DND-41 (cell line): ENCODE results near the gene SLC24A3.
"Not testable (repeated sequence)": the region's sequence is repeated elsewhere in the genome, so short reads cannot be mapped to it uniquely, and the experiment has no call there.

Experiments used
- ATAC-seq: fragments of 200-7000 bp; cut with Tn5 transposase; 3 replicates; pipeline ENCODE4 v1.9.1; 2021; ENCODE audit warnings: low read depth; ENCODE audit not compliant: insufficient read depth
- DNase-seq: peaks from one replicate; pipeline ENCODE4 v3.0.0-alpha.2; 2020
- H2AFZ ChIP-seq: 2 replicates; pipeline ENCODE4 v1.6.0; 2012; ENCODE audit warnings: low read depth, low read length
- H3K27ac ChIP-seq: 2 replicates; pipeline ENCODE4 v1.5.1; 2012; ENCODE audit warnings: low read length, inconsistent platforms
- H3K27me3 ChIP-seq: fragments of 200-600 bp; sonication (generic); 2 replicates; pipeline ENCODE4 v1.6.0; 2012; ENCODE audit warnings: low read length, mild to moderate bottlenecking, inconsistent platforms; ENCODE audit not compliant: insufficient read depth, poor library complexity
- H3K36me3 ChIP-seq: 2 replicates; pipeline ENCODE4 v1.5.1; 2012; ENCODE audit warnings: low read length, inconsistent platforms; ENCODE audit not compliant: insufficient read depth
- H3K4me1 ChIP-seq: 2 replicates; pipeline ENCODE4 v1.5.1; 2012; ENCODE audit warnings: mild to moderate bottlenecking, low read length; ENCODE audit not compliant: insufficient read depth
- H3K4me2 ChIP-seq: 2 replicates; pipeline ENCODE4 v1.6.0; 2012; ENCODE audit warnings: mild to moderate bottlenecking, moderate library complexity, low read length, inconsistent platforms; ENCODE audit not compliant: insufficient read depth
- H3K4me3 ChIP-seq, 2 experiments: fragments of 200-600 bp in 1 of 2; shearing (Covaris generic) in 1 of 2; 2 replicates each; pipeline ENCODE4 v1.5.1; 2012 to 2016; ENCODE audit warnings: inconsistent platforms in 2 of 2, low read length in 2 of 2, mild to moderate bottlenecking in 2 of 2, low read depth in 1 of 2, moderate library complexity in 1 of 2
- H3K79me2 ChIP-seq: 2 replicates; pipeline ENCODE4 v1.6.0; 2012; ENCODE audit warnings: low read length, inconsistent platforms; ENCODE audit not compliant: insufficient read depth
- H3K9ac ChIP-seq: 2 replicates; pipeline ENCODE4 v1.6.0; 2012; ENCODE audit warnings: low read depth, mild to moderate bottlenecking, inconsistent platforms, low read length, moderate library complexity
- H3K9me3 ChIP-seq: 2 replicates; pipeline ENCODE4 v1.5.1; 2012; ENCODE audit warnings: low read length, moderate library complexity, mild to moderate bottlenecking, inconsistent platforms; ENCODE audit not compliant: insufficient read depth, severe bottlenecking
- H4K20me1 ChIP-seq: 2 replicates; pipeline ENCODE4 v1.6.0; 2012; ENCODE audit warnings: low read length; ENCODE audit not compliant: insufficient read depth
- EZH2 ChIP-seq: IDR thresholded peaks from 3 replicates; pipeline ENCODE4 v1.6.1; 2012; ENCODE audit warnings: borderline replicate concordance, low read depth, mild to moderate bottlenecking, moderate library complexity, low read length, inconsistent platforms; ENCODE audit not compliant: severe bottlenecking
- TF ChIP-seq, protein P1 (sequence below): IDR thresholded peaks from 2 replicates; pipeline ENCODE4 v1.5.1; 2012; ENCODE audit warnings: borderline replicate concordance, low read length, moderate library complexity, mild to moderate bottlenecking; ENCODE audit not compliant: poor library complexity, severe bottlenecking; ENCODE audit errors: extremely low read depth

Gene SLC24A3

GRCh38 chr20:19749618-19750071 is 537.2 kb downstream of the SLC24A3 start:
- DNase-seq (no peak), ATAC-seq (no peak)
- Histone ChIP-seq H3K27ac (no peak overlapping the region), H3K4me1 (no peaks in the 10 kb centered on the region), H3K36me3 (no peaks in the 10 kb centered on the region), H3K27me3 (no peaks in the 10 kb centered on the region), H3K4me2 (no peak overlapping the region), H2AFZ (no peak overlapping the region), H3K4me3 (no peak overlapping the region), H3K9me3 (no peaks in the 10 kb centered on the region), H3K79me2 (no peaks in the 10 kb centered on the region), H4K20me1 (no peaks in the 10 kb centered on the region), H3K9ac (no peak overlapping the region)
- TF ChIP-seq, protein P1, sequence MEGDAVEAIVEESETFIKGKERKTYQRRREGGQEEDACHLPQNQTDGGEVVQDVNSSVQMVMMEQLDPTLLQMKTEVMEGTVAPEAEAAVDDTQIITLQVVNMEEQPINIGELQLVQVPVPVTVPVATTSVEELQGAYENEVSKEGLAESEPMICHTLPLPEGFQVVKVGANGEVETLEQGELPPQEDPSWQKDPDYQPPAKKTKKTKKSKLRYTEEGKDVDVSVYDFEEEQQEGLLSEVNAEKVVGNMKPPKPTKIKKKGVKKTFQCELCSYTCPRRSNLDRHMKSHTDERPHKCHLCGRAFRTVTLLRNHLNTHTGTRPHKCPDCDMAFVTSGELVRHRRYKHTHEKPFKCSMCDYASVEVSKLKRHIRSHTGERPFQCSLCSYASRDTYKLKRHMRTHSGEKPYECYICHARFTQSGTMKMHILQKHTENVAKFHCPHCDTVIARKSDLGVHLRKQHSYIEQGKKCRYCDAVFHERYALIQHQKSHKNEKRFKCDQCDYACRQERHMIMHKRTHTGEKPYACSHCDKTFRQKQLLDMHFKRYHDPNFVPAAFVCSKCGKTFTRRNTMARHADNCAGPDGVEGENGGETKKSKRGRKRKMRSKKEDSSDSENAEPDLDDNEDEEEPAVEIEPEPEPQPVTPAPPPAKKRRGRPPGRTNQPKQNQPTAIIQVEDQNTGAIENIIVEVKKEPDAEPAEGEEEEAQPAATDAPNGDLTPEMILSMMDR, result no peak

DNA sequence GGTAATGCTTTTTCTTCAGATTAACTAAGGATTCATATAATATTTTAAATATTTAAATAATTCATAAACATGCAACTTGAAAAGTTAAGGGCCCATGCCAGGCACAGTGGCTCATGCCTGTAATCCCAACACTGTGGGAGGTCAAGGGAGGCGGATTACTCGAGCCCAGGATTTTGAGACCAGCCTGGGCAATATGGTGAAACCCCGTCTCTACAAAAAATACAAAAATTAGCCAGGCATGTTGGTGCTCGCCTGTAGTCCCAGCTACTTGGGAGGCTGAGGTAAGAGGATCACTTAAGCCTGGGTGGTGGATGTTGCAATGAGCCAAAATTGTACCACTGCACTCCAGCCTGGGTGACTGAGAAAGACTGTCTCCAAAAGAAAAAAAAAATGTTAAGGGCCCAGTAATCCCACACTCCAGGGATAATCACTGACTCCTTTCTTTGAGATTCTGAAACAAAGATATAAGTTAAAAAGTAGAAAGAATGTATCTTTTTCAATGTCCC is 537.7 kb downstream of the SLC24A3 start:
- Histone ChIP-seq H3K4me3 (no peak overlapping the region), H2AFZ (no peak overlapping the region), H3K36me3 (no peaks in the 10 kb centered on the region), H3K27ac (no peak overlapping the region), H3K27me3 (no peaks in the 10 kb centered on the region), H3K4me1 (no peaks in the 10 kb centered on the region), H3K9ac (no peak overlapping the region), H3K4me2 (no peak overlapping the region), H3K79me2 (no peaks in the 10 kb centered on the region), H4K20me1 (no peaks in the 10 kb centered on the region), H3K9me3 (no peaks in the 10 kb centered on the region)
- no peak for DNase-seq
- ATAC-seq, result no peak
- no peak for TF ChIP-seq EZH2
- TF ChIP-seq, protein P1, result no peak

DNA sequence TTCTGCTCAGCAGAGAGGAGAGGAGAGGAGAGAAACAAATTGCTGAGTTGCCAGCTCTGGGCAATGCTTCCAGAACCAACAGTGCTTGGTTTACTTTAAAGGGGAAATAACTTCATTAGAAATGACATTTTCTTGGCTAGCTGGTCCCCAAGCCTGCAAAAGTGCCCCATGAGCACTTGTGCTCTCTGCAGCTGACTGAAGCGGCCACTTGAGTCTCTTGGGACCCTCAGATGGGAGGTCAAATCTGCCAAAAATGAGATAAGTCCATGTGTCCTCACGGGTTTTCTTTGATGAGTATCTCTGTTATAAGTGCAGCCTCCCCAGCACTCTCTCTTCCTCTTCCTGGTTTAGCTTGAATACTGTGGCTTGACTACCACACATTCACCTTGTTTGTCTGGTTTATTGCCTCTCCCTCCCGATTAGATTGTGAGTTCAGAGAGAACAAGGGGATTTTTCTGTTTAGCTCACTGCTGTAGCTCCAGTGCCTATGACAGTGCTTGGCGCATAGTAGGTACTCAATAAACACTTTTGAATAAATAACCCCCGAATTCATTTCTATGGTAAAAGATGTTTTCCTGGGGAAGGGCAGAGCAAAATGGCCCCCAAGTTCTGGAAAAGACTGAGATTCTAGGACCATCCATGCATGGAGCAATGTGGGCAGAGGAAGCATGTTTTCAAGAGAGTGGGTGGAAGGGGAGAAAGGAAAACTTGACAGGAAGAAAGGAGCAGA is 538.6 kb downstream of the SLC24A3 start:
- TF ChIP-seq, protein P1, result no peak
- no peak for TF ChIP-seq EZH2
- Histone ChIP-seq H3K79me2 (no peaks in the 10 kb centered on the region), H3K9me3 (no peaks in the 10 kb centered on the region), H3K9ac (no peak overlapping the region), H3K4me3 (no peak overlapping the region), H3K4me2 (no peak overlapping the region), H3K27ac (no peak overlapping the region), H3K4me1 (no peaks in the 10 kb centered on the region), H3K36me3 (no peaks in the 10 kb centered on the region), H2AFZ (no peak overlapping the region), H3K27me3 (no peaks in the 10 kb centered on the region), H4K20me1 (no peaks in the 10 kb centered on the region)
- DNase-seq (no peak), ATAC-seq (no peak)

GRCh38 chr20:19754201-19754600 is 541.8 kb downstream of the SLC24A3 start:
- H3K4me2 ChIP-seq, H3K79me2 ChIP-seq, H3K27me3 ChIP-seq, H2AFZ ChIP-seq, ATAC-seq, DNase-seq, H4K20me1 ChIP-seq, H3K27ac ChIP-seq, H3K9ac ChIP-seq, H3K4me1 ChIP-seq, H3K36me3 ChIP-seq, H3K9me3 ChIP-seq, H3K4me3 ChIP-seq: not testable (repeated sequence)
